ENCODE measurements around the gene PADI3. TPM values are rescaled to one million over a fixed set of nuclear protein-coding genes. Genes with fewer than 3 reads are reported as not detected.

PADI3 gene
- polyA plus RNA-seq, 1 of the 3 experiments (the other 2 are of a cell fraction): 0.30 TPM

DNA sequence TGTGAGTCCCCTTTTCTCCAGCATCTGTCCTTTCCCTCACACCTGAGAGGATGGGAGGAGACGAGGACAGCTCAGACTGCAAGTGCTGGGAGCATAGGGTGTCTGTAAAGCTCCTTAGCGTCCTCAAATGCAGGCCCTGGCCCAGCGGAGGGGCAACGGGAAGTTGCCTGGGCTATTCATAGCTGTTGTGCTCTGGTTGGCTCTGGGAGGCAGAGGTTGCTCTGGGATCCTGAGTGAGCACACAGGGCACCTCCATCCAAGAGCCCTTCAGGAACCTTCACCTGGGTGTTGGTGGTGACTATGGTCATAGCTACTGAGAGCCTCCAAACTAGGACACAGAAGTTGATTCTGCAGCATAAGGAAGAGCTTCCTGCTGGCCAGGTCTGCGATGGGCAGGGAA, 41.4 kb upstream of the PADI3 start:
- Histone ChIP-seq H4K20me1 (ENCODE audit: insufficient read depth) (no peaks in the 10 kb centered on the region), H3K27me3 (ENCODE audit: insufficient read depth) (no peaks in the 10 kb centered on the region), H3K4me3 (ENCODE audit: low read depth in 2 of 2, low read length in 1 of 2) (no peak overlapping the region), H3K36me3 (replicated peaks in 1 of 2; ENCODE audit: control insufficient read depth in 1 of 2, insufficient read depth in 2 of 2, low read length in 1 of 2) (no peaks in the 10 kb centered on the region), H3K9ac (no peak overlapping the region), H3K4me1 (ENCODE audit: control insufficient read depth in 1 of 2, insufficient read depth in 2 of 2, low read depth in 1 of 2, low read length in 1 of 2) (peaks cover 3 to 14% of the 10 kb centered on the region in 2 experiments; a peak in 3 of 4 replicates), H3K79me2 (ENCODE audit: insufficient read depth) (no peaks in the 10 kb centered on the region), H3K9me3 (no peaks in the 10 kb centered on the region), H3F3A (replicated peaks; ENCODE audit: insufficient read depth) (peaks cover 5% of the 10 kb centered on the region), H3K4me2 (no peak overlapping the region), H2AFZ (ENCODE audit: low read depth) (no peak overlapping the region), H3K9me2 (no peaks in the 10 kb centered on the region), H3K27ac (ENCODE audit: low read depth in 2 of 2, low read length in 1 of 2) (no peak overlapping the region)
- 92% methylated on average over 5 of the region's 5 CpGs for WGBS (ENCODE audit: low lambda C conversion rate)
- CTCF ChIA-PET: interaction anchor here (1.0 to 2.4 kb wide), 5 partner anchors 14 to 86 kb away, joined by 3 to 19 read pairs (median 3); no protein-coding TSS in a partner anchor
- no peak for TF ChIP-seq NFIC (IDR thresholded peaks at IDR 0.05; ENCODE audit: borderline replicate concordance)
- POLR2A ChIA-PET: no interaction called here
- DNase-seq: no peak

DNA sequence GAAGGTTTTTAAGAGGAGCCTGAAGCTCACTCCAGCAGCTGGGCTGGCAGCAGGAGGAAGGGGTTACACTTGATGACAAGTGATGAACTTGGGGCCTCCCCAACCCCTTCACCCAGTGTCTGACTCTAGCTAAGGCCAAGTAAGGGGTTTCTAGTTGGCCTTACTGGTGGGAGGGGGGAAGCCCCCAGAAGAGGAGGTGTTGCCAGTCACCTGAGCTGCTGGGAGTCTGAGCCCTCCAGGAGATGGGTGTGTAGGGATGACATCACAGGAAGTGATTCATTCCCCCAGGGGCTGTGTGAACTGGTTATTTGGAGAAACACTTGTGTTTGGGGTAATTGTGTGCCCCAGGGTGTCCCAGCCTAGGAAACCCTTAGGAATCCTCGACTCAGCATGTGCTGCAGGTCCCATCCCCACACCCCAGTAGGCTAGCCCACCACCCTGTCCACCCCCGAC, 40.9 kb upstream of the PADI3 start:
- H3K9me3 ChIP-seq: no peaks in the 10 kb centered on the region
- H3K4me2 ChIP-seq: no peak overlapping the region
- no peak overlapping the region for H3K27ac ChIP-seq (ENCODE audit: low read depth in 2 of 2, low read length in 1 of 2)
- ChIA-PET CTCF (interaction anchor here (1.0 to 2.4 kb wide), 3 partner anchors 29 to 83 kb away, joined by 3 to 19 read pairs (median 4); no protein-coding TSS in a partner anchor), POLR2A (no interaction called here)
- H3K4me1 ChIP-seq (ENCODE audit: control insufficient read depth in 1 of 2, insufficient read depth in 2 of 2, low read depth in 1 of 2, low read length in 1 of 2): peaks cover 7 to 18% of the 10 kb centered on the region in 2 experiments; a peak in 3 of 4 replicates
- no peaks in the 10 kb centered on the region for H3K36me3 ChIP-seq (replicated peaks in 1 of 2; ENCODE audit: control insufficient read depth in 1 of 2, insufficient read depth in 2 of 2, low read length in 1 of 2)
- H3K9me2 ChIP-seq: no peaks in the 10 kb centered on the region
- TF ChIP-seq FOSL2 (IDR thresholded peaks at IDR 0.05; ENCODE audit: borderline replicate concordance, low read depth): peak; percentile 52; the same call in 1 of the 2 replicates
- no peak for TF ChIP-seq TAF1 (IDR thresholded peaks at IDR 0.05; ENCODE audit: borderline replicate concordance, low read depth, low read length)
- TF ChIP-seq FOXM1 (IDR thresholded peaks at IDR 0.05; ENCODE audit: low read depth): no peak
- TF ChIP-seq MXI1 (IDR thresholded peaks at IDR 0.05; ENCODE audit: low read depth, low read length): no peak
- 0 out of 2 replicates have a peak, but pooled peaks have one; percentile 18 for TF ChIP-seq TCF12 (IDR thresholded peaks at IDR 0.05)
- no peak for TF ChIP-seq RFX5 (IDR thresholded peaks at IDR 0.05; ENCODE audit: low read length)
- no peak for TF ChIP-seq ELF1 (IDR thresholded peaks at IDR 0.05)
- TF ChIP-seq NFIC (IDR thresholded peaks at IDR 0.05; ENCODE audit: borderline replicate concordance): no peak
- TF ChIP-seq CHD2 (IDR thresholded peaks at IDR 0.05; ENCODE audit: low read length, partially characterized antibody): no peak
- no peaks in the 10 kb centered on the region for H3K79me2 ChIP-seq (ENCODE audit: insufficient read depth)
- H2AFZ ChIP-seq (ENCODE audit: low read depth): no peak overlapping the region
- DNase-seq: no peak
- no CpG with 5 or more reads among the region's 2 CpGs for WGBS (ENCODE audit: low lambda C conversion rate)
- peaks cover 5% of the 10 kb centered on the region for H3F3A ChIP-seq (replicated peaks; ENCODE audit: insufficient read depth)
- H3K9ac ChIP-seq: no peak overlapping the region
- no peaks in the 10 kb centered on the region for H4K20me1 ChIP-seq (ENCODE audit: insufficient read depth)
- H3K27me3 ChIP-seq (ENCODE audit: insufficient read depth): no peaks in the 10 kb centered on the region
- H3K4me3 ChIP-seq (ENCODE audit: low read depth in 2 of 2, low read length in 1 of 2): no peak overlapping the region

GRCh38 chr1:17208546-17208945, 40.4 kb upstream of the PADI3 start:
- H3K27me3 ChIP-seq (ENCODE audit: insufficient read depth): no peaks in the 10 kb centered on the region
- 69% methylated on average over 3 of the region's 3 CpGs for WGBS (ENCODE audit: low lambda C conversion rate)
- ChIA-PET CTCF (interaction anchor here (2.4 kb wide), 1 partner anchor 29 kb away, joined by 19 read pairs; no protein-coding TSS in a partner anchor), POLR2A (no interaction called here)
- peaks cover 5% of the 10 kb centered on the region for H3F3A ChIP-seq (replicated peaks; ENCODE audit: insufficient read depth)
- H4K20me1 ChIP-seq (ENCODE audit: insufficient read depth): no peaks in the 10 kb centered on the region
- no peak overlapping the region for H3K27ac ChIP-seq (ENCODE audit: low read depth in 2 of 2, low read length in 1 of 2)
- no peak overlapping the region for H3K9ac ChIP-seq
- no peaks in the 10 kb centered on the region for H3K36me3 ChIP-seq (replicated peaks in 1 of 2; ENCODE audit: control insufficient read depth in 1 of 2, insufficient read depth in 2 of 2, low read length in 1 of 2)
- H3K9me3 ChIP-seq: no peaks in the 10 kb centered on the region
- no peak overlapping the region for H3K4me2 ChIP-seq
- H3K9me2 ChIP-seq: no peaks in the 10 kb centered on the region
- no peaks in the 10 kb centered on the region for H3K79me2 ChIP-seq (ENCODE audit: insufficient read depth)
- peaks cover 7 to 23% of the 10 kb centered on the region in 2 experiments; a peak in 3 of 4 replicates for H3K4me1 ChIP-seq (ENCODE audit: control insufficient read depth in 1 of 2, insufficient read depth in 2 of 2, low read depth in 1 of 2, low read length in 1 of 2)
- H3K4me3 ChIP-seq (ENCODE audit: low read depth in 2 of 2, low read length in 1 of 2): no peak overlapping the region
- H2AFZ ChIP-seq (ENCODE audit: low read depth): no peak overlapping the region
- no peak for DNase-seq
- TF ChIP-seq ELF1 (IDR thresholded peaks at IDR 0.05) (no peak), TAF1 (IDR thresholded peaks at IDR 0.05; ENCODE audit: borderline replicate concordance, low read depth, low read length) (no peak), GATA2 (CRISPR knock-in tag; IDR thresholded peaks at IDR 0.05) (no peak), SMC3 (IDR thresholded peaks at IDR 0.05; ENCODE audit: low read depth, low read length) (no peak)
